Measurements from ENCODE around the gene WDR27.

WDR27 gene

GRCh38 chr6:169534039-169534421 lies 167.8 kb downstream of the WDR27 start:
- H3K4me3 ChIP-seq (ENCODE audit: low read depth, low read length): no peak overlapping the region
- no peak overlapping the region for H3K27ac ChIP-seq (ENCODE audit: extremely low read depth, low read depth, low read length)
- H3K9me3 ChIP-seq (ENCODE audit: control insufficient read depth, insufficient read depth, low read depth, low read length): no peaks in the 10 kb centered on the region
- ChIA-PET CTCF (interaction anchor here (0.6 kb wide), 1 partner anchor 10 kb away, joined by 3 read pairs; no protein-coding TSS in a partner anchor), POLR2A (no interaction called here)
- no peaks in the 10 kb centered on the region for H3K36me3 ChIP-seq (ENCODE audit: control insufficient read depth in 2 of 2, insufficient read depth in 1 of 2, low read length in 2 of 2)
- no peak for TF ChIP-seq ZNF426 (tag by site-specific recombination; IDR thresholded peaks at IDR 0.05)
- no peak for TF ChIP-seq ZNF404 (tag by site-specific recombination; IDR thresholded peaks at IDR 0.05)
- no peak for TF ChIP-seq ZNF2 (tag by site-specific recombination; IDR thresholded peaks at IDR 0.05)
- no peak for TF ChIP-seq ZNF792 (tag by site-specific recombination; IDR thresholded peaks at IDR 0.05)
- TF ChIP-seq ZNF138 (tag by site-specific recombination; IDR thresholded peaks at IDR 0.05; ENCODE audit: borderline replicate concordance): no peak
- no peaks in the 10 kb centered on the region for H3K4me1 ChIP-seq (ENCODE audit: control insufficient read depth, insufficient read depth, low read length)

- POLR2A ChIA-PET: no interaction called here
- Histone ChIP-seq H3K9me3 (ENCODE audit: control insufficient read depth, insufficient read depth, low read depth, low read length) (no peaks in the 10 kb centered on the region), H3K36me3 (ENCODE audit: control insufficient read depth in 2 of 2, insufficient read depth in 1 of 2, low read length in 2 of 2) (no peaks in the 10 kb centered on the region), H3K27ac (ENCODE audit: extremely low read depth, low read depth, low read length) (no peak overlapping the region), H3K4me1 (ENCODE audit: control insufficient read depth, insufficient read depth, low read length) (no peaks in the 10 kb centered on the region), H3K4me3 (ENCODE audit: low read depth, low read length) (no peak overlapping the region)
- TF ChIP-seq ZNF544 (tag by site-specific recombination; IDR thresholded peaks at IDR 0.05) (no peak), ZNF280C (tag by site-specific recombination; IDR thresholded peaks at IDR 0.05) (no peak), ZNF335 (tag by site-specific recombination; conservative IDR thresholded peaks at IDR 0.05) (no peak), ZNF146 (tag by site-specific recombination; IDR thresholded peaks at IDR 0.05) (no peak), ZNF639 (tag by site-specific recombination; IDR thresholded peaks at IDR 0.05) (no peak)
- CTCF ChIA-PET: interaction anchor here (0.6 kb wide), 2 partner anchors 9 to 14 kb away, joined by 3 to 6 read pairs; no protein-coding TSS in a partner anchor
These were observed 168.4 kb downstream of the WDR27 start for GRCh38 chr6:169533301-169534038.

- Histone ChIP-seq H3K9me3 (ENCODE audit: control insufficient read depth, insufficient read depth, low read depth, low read length) (no peaks in the 10 kb centered on the region), H3K4me1 (ENCODE audit: control insufficient read depth, insufficient read depth, low read length) (no peaks in the 10 kb centered on the region), H3K36me3 (ENCODE audit: control insufficient read depth in 2 of 2, insufficient read depth in 1 of 2, low read length in 2 of 2) (no peaks in the 10 kb centered on the region), H3K4me3 (ENCODE audit: low read depth, low read length) (no peak overlapping the region), H3K27ac (ENCODE audit: extremely low read depth, low read depth, low read length) (no peak overlapping the region)
- ChIA-PET POLR2A (no interaction called here), CTCF (interaction anchor here (0.7 kb wide), 2 partner anchors 11 to 604 kb away, joined by 3 to 4 read pairs; no protein-coding TSS in a partner anchor)
- TF ChIP-seq HIC1 (tag by site-specific recombination; IDR thresholded peaks at IDR 0.05): no peak
- no peak for TF ChIP-seq ZNF335 (tag by site-specific recombination; conservative IDR thresholded peaks at IDR 0.05)
- TF ChIP-seq ZBTB7A (tag by site-specific recombination; IDR thresholded peaks at IDR 0.05; ENCODE audit: low read depth): no peak
These were observed 171.1 kb downstream of the WDR27 start for GRCh38 chr6:169530752-169531123.

All from HEK293 (cell line).